DMS114 treated with DMSO at 0.1 percent for 48 hours (cell line): Measurements from ENCODE around the gene COMTD1.

Experiments used
- DNase-seq: peaks from one replicate; lab custom pipeline; 2025; ENCODE audit not compliant: unreplicated experiment; lab: John Stamatoyannopoulos, UW

COMTD1 gene

GRCh38 chr10:75245354-75246250 is 9.8 kb upstream of the COMTD1 start:
- no peak for DNase-seq

DNA sequence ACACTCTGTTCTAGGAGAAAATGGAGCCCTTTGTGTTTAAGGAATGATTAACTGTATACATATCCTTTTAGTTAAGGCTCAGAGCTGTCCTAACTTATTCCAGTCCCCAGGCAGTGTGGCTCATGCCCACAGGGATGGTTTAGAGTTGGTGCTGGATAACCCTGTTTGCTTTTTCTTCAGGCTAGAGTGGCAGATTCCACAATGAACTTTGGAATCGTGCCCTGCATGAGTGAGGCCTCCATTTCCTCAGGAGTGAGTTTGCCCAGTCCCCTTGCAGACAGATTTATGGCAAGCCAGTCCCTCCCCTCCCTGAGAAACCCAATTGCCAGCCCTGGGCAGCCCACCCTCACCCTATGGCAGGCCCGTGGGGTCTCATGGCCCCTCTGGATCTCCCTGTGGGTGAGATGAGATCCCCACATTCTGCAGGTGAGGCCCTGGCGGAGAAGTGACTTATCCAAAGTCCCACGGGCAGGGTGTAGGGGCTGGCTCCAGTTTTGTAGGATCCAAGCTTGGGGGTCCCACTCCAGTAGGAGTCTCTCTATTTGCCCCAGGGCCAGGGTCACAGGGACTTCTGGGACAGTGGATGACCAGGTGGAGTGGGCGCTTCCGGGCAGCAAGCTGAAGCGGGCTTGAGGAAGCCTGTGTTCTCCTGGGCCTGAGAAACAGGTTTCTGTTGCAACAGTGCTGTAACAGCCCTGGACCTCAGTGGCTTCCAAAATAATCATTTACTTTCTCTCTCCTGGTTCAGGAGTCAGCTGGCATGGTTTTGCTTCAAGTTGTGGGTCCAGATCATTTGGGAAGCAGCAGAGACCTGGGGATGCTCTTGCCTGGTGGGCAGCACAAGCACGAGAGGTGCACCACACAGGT is 9.0 kb upstream of the COMTD1 start:
- DNase-seq, result no peak

GRCh38 chr10:75243426-75243825 is 7.7 kb upstream of the COMTD1 start:
- DNase-seq, result no peak

DNA sequence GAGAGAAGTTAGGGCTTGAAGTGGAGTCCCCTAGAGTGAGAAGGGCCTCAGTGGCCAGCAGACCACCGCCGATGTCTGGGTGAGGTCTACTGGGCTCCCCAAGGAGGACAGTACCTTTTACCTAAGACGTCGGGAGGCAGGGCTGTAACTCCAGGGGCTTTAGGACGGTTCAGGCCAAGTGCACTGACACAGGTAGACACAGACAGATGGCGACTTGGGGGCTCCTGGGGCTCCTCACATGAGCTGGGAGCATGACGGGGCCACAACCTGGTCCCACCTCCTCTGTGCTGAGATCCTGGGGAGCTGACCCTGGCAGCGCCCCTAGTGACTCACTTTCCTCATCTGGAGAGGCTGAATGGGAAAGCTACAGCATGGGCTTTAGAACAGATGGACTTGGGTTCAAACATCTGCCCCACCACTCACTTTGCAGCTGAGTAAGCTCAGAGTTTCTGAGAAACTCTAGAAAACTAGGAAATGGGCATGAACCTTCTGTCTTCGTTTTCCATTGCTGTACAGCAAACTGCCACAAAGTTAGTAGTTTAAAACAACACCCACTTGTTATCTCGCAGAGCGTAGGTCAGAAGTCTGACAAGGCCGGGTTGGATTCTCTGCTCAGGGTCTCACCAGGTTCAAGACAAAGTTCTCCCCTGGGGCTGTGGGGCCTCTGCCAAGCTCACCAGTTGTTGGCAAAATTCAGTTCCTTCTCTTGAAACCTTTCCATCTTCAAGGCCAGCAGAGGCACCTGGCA is 4.7 kb upstream of the COMTD1 start:
- no peak for DNase-seq

GRCh38 chr10:75239096-75239790 is 3.5 kb upstream of the COMTD1 start:
- DNase-seq, result no peak

GRCh38 chr10:75238182-75239095 is 2.7 kb upstream of the COMTD1 start:
- DNase-seq, result no peak

DNA sequence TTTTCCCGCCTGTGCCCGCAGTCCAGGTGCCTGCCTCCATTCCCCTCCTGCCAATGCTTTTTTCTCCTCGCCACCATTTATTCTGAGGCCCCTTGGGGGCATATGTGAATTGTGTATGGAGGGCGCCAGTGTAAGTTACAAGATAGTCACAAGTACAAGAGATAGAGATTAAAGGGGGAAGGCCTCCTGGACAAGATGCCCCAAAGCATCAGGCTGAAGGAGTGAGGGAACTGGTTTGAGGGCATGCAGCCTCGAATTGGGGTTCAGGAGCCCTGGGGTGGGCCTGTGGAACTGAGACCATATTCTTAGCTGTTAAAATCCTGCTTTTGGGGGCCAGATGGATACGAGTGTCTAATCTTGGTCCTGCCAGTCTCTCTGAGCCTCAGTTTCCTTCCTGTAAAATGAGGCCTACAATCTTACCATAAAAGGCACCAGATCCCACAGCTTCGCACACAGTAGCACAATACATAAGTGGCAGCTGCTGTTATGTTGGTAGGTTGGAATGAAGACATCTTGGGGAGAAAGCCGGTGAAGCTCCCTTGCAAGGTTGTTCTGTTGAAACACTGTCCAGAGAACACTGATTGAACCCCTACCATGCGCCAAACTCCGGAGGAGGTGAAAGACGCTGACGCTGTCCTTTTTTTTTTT is 545 bp upstream of the COMTD1 start:
- DNase-seq, result no peak

DNA sequence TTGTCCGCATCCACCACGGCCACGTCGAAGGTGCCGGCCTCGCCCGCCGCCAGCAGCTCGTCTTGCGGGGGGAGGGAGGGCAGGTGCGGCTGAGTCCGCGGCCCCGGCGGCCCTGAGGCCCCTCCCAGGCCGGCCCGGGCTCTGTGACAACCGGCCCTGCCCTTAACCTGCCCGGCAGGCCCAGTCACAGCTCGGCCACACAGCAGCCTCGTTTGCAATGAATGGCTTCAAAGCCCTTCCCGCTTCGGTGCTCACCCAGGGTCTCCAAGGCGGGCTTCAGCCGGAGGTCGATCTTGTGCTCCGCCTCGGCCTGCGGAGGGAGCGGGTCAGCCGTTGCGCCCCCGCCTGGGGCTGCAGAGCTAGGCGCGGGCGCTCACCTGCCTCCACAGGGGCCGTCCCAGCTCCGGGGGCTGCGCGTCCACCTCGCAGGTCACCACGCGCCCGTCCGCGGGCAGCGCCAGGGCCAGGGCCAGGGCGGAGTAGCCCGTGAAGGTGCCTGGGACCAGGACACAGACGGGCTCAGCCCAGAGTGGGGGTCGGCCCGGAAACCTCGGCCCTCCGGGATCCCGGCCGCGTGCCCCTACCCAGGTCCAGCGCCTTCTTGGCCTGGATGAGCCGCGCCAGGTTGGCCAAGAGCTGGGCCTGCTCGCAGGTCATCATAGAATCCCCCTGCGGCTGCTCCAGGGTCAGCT is 928 bp downstream of the COMTD1 start:
- no peak for DNase-seq

DNA sequence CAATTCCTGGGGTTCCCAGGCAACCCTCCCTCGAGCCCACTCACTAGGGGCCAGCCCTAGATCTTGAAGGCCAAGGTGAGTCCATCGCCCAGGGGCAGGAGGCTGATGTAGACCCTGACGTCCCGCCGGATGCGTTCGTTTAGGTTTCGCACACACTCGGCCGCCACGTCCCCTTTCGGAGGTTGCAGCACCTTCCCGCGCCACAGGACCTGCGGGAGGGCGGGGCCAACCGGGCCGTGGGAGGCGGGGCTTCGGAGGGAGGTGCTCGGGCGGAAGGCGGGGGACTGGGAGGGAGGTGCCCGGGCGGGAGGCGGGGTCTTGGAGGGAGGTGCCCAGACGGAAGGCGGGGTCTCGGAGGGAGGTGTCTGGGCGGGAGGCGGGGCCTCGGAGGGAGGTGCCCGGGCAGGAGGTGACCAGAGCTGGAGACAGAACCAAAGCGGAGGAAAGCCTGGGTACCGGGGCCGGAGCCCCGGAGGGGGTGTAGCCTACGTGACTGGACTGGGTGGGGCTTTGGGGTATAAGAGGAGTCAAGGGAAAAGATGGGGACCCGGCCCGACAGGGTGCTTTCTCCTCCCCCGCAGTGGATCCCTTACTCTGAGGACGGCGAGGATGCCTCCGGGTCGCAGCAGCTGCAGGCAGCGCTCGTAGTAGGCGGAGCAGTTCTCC is 1.6 kb downstream of the COMTD1 start:
- DNase-seq, result peak; percentile 90

- no peak for DNase-seq
Observed at GRCh38 chr10:75233444-75234016, 2.2 kb downstream of the COMTD1 start.

DNA sequence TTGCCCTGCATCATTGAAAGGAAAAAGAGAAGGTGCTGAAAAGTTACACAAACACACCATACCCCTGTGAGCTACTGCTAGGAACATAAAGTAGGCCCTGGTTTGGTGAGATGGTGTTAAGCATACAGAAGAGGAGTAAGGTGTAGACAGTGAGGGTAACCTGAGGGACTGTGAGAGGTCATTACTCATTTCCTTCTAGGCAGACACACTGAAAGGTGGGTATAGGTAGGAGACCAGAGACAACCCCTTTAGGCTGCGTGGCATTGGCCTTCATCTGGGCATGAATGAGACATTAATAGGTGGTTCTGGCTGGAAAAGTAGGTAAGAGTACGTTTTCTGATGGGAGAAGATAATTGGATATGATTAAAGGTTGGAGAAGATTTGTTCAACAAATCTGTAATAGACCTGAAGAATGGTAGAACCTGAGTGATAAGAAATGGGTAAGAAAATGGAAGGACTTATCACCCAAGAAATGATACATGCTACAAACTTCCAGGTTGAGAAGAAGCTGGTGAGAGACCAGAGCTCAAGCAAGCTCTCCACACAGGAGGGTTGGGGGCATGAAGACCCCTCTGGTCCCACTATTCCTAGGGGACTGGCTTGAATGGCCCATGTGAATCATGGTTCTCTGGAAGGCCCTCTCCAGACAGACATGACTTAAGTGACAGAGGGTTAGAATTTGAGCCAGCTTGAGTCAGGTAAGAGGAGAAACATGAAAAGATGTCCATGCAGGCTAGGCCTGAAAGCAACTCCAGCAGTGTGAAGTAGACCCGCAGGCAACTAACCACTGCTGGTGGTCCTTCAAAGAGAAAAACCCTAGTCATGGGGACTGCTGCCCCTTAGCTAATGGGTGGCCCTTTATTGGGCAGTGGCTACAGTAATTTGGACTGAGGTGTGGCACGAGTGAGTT is 3.8 kb downstream of the COMTD1 start:
- DNase-seq, result no peak

DNA sequence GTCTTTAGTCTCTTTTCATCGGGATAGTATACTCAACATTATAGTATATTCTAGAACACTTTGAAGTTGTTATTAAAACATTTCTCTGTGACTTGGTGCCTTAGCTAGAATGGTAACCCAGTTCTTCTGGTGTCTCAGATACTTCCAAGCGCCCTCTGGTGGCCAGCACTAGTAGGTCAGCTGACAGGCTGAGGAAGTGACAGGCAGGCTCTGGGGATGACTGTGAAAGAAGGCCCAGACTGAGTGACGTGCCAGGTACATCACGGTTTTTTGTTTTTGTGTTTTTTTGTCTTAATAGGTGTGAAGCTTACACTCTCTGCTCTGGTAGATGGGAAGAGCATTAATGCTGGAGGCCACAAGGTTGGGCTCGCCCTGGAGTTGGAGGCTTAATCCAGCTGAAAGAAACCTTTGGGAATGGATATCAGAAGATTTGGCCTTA is 5.1 kb downstream of the COMTD1 start:
- peak; percentile 89 for DNase-seq

- DNase-seq, result no peak
Observed at GRCh38 chr10:75229971-75230370, 5.8 kb downstream of the COMTD1 start.

- DNase-seq, result no peak
Observed at GRCh38 chr10:75228834-75229233, 6.9 kb downstream of the COMTD1 start.

DNA sequence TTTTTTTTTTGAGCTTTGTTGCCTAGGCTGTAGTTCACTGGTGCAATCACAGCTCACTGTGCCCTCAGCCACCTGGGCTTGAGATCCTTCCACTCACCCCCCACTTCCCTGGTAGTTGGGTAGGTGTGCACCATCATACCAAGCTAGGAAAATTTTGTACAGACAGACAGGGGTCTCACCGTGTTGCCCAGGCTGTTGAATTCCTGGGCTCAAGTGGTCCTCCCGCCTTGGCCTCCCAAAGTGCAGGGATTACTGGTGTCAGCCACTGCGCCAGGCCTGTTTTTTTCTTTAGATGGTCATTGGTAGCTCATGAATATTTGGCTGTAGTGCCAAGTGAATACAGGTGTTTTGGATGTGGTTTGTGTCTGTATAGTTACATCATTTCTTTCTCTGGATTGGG is 7.5 kb downstream of the COMTD1 start:
- no peak for DNase-seq

DNA sequence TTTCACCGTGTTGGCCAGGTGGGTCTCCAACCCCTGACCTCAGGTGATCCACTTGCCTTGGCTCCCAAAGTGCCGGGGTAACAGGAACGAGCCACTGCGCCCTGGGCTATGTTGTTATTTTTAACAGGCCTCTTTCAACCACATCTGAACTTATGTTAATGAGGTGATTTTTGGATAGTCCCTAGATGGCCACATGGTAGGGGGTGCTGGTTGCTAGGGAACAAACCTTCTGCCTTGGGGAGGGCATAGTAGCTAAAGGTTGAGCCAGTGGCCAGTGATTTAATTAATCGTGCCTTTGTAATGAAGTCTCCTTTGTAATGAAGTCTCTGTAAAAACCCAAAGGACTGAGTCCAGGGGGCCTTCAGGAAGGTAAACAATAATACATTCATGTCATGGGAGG is 9.1 kb downstream of the COMTD1 start:
- no peak for DNase-seq

- no peak for DNase-seq
Observed at GRCh38 chr10:75226095-75226494, 9.7 kb downstream of the COMTD1 start.
